GM19043 (cell line): ENCODE measurements around the gene SPRYD3.
"Not testable (repeated sequence)": the region's sequence is repeated elsewhere in the genome, so short reads cannot be mapped to it uniquely, and the experiment has no call there.

ENCODE experiments used
- ATAC-seq: cut with Tn5 transposase; IDR thresholded peaks from one replicate; pipeline ENCODE4 v1.9.1; 2021; ENCODE audit warnings: low read depth; ENCODE audit not compliant: unreplicated experiment

The SPRYD3 gene

GRCh38 chr12:53033832-53034231, 45.4 kb downstream of the SPRYD3 start:
- ATAC-seq, result not testable (repeated sequence)

GRCh38 chr12:53031616-53032015, 47.6 kb downstream of the SPRYD3 start:
- no peak for ATAC-seq

- not testable (repeated sequence) for ATAC-seq
These were observed 52.2 kb downstream of the SPRYD3 start for GRCh38 chr12:53027014-53027413.

- ATAC-seq, result no peak
These were observed 53.9 kb downstream of the SPRYD3 start for GRCh38 chr12:53025250-53025649.

GRCh38 chr12:53014709-53015108, 64.5 kb downstream of the SPRYD3 start:
- ATAC-seq, result no peak
